NB4 (cell line): ENCODE data around the gene MUSK.

Source experiments
- CTCF ChIP-seq: IDR thresholded peaks from one replicate; pipeline ENCODE4 v1.5.1; 2012; ENCODE audit warnings: low read depth, low read length
- MAX ChIP-seq: IDR thresholded peaks from 2 replicates; pipeline ENCODE4 v1.6.1; 2011; ENCODE audit warnings: low read depth, low read length
- MYC ChIP-seq: IDR thresholded peaks from 2 replicates; pipeline ENCODE4 v1.6.1; 2011; ENCODE audit warnings: low read depth, low read length
- POLR2A ChIP-seq: IDR thresholded peaks from 2 replicates; pipeline ENCODE4 v1.6.1; 2011; ENCODE audit warnings: mild to moderate bottlenecking; ENCODE audit not compliant: insufficient read length; ENCODE audit errors: extremely low read depth

- TF ChIP-seq CTCF = no peak
- TF ChIP-seq MYC = no peak
- no peak for TF ChIP-seq POLR2A
- TF ChIP-seq MAX = no peak
Observed at GRCh38 chr9:110758201-110758600, 89.6 kb downstream of the MUSK start.
